KG1 (cell line): ENCODE measurements around the gene OR6A2.

Experiments
- DNase-seq: peaks from one replicate; lab custom pipeline; 2025; lab: John Stamatoyannopoulos, UW

OR6A2 gene

DNA sequence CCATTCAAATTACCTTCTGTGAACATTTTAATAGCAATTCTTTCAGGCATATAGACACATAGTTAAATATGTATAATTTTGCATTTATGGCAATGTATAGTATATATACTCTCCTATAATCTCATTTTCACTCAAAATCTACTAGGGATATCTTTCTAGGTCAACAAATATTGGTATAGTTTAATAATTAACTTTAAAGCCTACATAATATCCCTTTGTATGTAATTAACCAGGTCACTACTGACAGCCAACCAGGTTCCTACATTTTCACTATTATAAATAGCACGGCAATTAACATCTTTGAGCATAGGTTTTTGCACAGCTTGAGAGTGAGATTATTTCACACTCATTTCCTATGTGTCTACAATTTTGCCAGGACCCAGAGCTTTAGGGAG is 43.5 kb downstream of the OR6A2 start:
- DNase-seq: no peak

DNA sequence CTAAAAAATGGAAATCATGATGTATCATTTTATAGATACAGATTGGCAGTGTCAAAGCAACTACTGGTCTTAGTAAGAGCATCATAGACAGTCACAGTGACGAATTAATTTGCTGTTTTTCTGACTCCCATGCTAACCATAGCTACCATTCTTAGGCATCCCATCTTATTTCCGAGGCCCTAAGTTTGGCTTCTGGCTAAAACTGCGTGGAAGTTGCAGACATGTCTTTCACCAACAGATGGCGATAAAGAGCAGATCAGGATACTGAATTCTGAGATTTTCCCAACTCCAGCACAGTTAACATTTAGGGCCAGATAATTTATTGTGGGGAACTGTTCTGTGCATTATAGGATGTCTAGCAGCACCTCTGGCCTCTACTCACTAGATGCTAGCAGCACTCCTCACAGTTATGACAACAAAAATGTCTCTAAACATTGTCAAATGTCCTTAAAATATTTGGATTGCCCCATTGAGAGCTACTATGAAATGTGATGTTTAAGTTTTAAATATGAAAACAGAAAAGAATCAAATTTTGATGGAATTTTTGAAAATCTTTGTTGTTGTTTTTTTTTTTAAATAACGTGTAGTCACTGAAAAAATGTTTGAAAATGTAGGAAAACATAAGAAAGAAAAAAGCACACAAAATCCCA is 44.1 kb downstream of the OR6A2 start:
- DNase-seq: peak; percentile 34

DNA sequence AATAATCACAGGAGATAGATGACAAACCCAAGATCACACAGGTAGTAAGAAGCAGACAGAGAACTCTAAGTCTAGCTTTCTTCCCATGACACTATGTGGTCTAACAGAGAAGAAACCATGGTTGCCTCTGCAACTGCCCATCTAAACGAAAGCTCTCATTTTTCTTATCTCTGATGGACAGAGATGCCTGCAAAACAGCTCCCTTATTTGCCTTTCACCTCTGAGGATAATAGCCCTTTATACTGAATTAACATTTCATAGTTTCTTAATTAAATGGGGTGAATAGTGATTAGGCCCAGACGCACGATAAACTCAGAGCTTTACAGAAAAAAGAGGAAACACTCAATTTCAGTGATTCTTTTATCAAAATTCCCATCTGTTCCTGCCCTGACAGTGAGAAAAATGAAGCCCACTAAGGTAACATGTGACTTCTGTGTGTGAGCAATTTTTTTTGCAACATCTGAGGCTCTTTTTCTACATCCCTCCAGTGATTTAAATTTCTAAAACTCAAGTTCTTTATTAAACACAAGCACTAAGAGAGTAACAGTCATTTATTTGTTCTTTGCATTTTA is 52.3 kb downstream of the OR6A2 start:
- DNase-seq: no peak

DNA sequence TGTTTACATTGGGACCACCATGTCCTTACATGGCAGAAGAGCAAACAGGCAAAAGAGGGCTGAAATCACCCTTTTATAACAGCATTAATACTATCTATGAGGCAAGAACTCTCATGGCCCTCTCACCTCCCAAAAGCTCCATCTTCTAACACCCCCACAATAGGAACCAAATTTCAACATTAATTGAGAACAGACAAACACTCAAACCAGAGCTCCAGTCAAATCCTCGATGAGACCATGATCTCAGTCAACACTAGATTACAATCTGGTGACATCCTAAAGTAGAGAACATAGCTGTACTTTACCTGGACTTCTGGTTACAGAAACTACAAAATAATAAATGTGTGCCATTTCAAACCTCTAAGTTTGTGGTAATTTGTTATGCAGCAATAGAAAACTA is 52.9 kb downstream of the OR6A2 start:
- no peak for DNase-seq

DNA sequence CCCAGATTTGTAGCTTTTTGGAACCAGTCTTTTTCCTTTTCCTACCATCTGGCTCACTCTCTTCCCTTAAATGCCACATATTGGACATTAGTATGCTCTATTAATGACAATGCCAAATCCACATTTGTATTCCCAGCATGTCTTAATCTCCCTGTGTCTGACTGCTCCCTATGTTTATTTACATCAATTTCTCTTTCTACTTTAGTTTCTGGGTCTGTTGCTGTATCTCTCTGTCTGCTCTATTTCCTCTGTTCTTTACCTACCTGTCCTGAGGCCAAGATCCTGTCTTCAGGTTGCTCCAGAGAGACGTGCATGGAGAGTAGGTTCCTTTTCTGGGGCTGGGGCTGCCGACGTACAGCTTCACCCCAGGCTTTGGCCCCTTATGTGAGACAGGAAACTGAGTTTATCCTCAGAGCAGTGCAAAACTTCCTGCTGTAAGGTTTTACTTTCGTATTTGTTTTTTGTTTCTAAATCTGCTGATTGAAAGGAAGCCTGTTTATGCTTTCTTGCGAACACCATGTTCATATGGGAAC is 53.3 kb downstream of the OR6A2 start:
- peak; percentile 78 for DNase-seq

DNA sequence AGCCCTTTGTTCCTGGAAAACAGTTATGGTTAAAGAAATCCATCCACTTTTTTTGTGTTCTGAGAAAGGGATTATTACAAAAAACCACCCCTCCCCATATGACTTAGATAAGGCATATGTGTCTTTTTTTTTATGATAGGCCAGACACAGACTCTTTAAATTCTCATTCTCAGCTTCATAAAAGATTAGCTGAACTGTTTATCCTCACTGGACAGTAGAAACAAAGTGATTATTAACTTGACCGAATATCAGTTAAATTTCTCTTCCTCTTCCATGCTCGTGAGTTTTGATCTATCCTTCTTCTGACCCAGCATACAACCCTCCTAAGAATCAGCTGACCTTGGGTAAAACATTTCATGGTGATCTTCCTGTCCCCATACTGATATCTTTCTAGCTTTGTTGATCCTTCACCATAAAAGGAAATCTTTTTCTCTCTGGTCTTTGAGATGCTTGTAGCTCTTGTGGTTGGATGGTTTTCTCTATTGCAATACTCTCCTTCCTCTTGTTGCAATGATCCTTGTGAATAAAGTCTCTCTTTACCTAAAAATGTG is 53.9 kb downstream of the OR6A2 start:
- peak; percentile 35 for DNase-seq

DNA sequence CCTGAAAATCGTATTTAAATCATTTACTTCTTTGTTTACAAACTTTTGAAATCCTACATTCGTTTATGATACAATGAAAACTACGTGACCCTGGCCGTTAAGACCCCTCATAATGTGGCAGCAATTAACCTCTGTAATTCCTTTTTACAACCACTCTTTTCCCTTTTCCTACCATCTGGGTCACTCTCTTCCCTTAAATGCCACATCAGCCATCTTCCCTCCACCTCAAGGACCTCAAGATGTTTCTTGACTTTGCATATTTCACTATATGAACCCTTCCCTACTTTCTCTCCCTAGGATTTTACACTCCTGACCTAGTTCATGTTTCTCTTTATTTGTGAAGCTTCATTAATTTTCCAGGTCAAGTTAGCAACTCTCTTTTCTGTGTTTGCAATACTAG is 54.5 kb downstream of the OR6A2 start:
- no peak for DNase-seq

DNA sequence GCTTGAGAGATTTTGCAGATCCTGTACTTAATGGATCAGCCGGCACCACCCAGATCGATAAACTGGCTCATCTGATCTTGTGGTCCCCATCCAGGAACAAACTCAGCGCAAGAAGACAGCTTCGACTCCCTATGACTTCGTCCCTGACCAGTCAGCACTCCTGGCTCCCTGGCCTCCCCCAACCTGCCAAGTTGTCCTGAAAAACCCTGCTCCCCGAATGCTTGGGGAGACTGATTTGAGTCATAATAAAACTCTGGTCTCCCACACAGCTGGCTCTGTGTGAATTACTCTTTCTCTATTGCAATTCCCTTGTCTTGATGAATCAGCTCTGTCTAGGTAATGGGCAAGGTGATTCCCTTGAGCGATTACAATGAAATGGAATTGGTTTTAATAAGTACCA is 57.2 kb downstream of the OR6A2 start:
- no peak for DNase-seq
